BJ (cell line): ENCODE results near the gene PRKCA. TPM values are rescaled to one million over a fixed set of nuclear protein-coding genes. Genes with fewer than 3 reads are reported as not detected.

Experiments used
- CTCF ChIA-PET: fragments of 350-600 bp; formaldehyde crosslinking; extraction: SDS; loops from one replicate; lab custom pipeline; 2021; ENCODE audit warnings: antibody characterized with exemption, inconsistent platforms; lab: Yijun Ruan, JAX
- POLR2A ChIA-PET: fragments of 300-600 bp; sonication (Branson Sonifier 250); formaldehyde crosslinking; extraction: SDS; loops from one replicate; lab custom pipeline; 2021; ENCODE audit warnings: antibody characterized with exemption; lab: Charles Lee
- DNase-seq: peaks from one replicate; pipeline ENCODE4 v3.0.0-alpha.2; 2011; ENCODE audit warnings: low read depth
- H3K27me3 ChIP-seq: 2 replicates; pipeline ENCODE4 v1.6.0; 2011; ENCODE audit warnings: low read length; ENCODE audit not compliant: control insufficient read depth, insufficient read depth
- H3K36me3 ChIP-seq: 2 replicates; pipeline ENCODE4 v1.5.1; 2011; ENCODE audit warnings: low read length; ENCODE audit not compliant: control insufficient read depth, insufficient read depth
- H3K4me3 ChIP-seq: 2 replicates; pipeline ENCODE4 v1.5.1; 2011; ENCODE audit warnings: low read depth, mild to moderate bottlenecking, control low read depth, low read length
- polyA plus RNA-seq: library from polyadenylated mRNA; depleted of rRNA; stranded (reverse); fragments of >200 nt; gene quantifications from 2 replicates; pipeline ENCODE4 v1.2.3, GENCODE V29; 2011
- TF ChIP-seq, protein P1 (sequence below): IDR thresholded peaks from 2 replicates; pipeline ENCODE4 v1.5.1; 2011; ENCODE audit warnings: low read depth, mild to moderate bottlenecking, control low read depth, inconsistent platforms, low read length, moderate library complexity; ENCODE audit not compliant: insufficient read depth

PRKCA gene
- polyA plus RNA-seq, 1 experiment = 38.7 TPM

DNA sequence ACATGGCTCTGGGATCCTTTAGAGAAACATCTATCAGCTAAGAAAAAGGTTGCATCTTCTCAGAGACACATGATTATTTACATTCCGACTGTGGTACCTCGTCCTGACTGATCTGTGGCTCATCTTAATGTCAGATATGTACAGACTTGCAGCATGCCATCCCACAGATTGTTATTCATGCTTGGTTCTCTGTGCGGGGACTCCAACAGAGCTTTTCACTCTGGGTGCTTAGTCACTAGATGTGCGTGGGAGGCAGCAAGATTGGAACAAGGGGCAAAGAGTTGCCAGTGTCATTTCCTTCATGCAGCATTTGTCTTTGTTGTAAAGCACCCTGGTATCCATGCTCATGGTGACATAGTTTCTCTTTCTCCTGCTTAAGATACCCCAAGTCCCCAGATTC lies 353.4 kb downstream of the PRKCA start:
- CTCF ChIA-PET = no interaction called here
- POLR2A ChIA-PET = no interaction called here

GRCh38 chr17:66661411-66662256 lies 359.2 kb downstream of the PRKCA start:
- H3K27me3 ChIP-seq = no peaks in the 10 kb centered on the region
- CTCF ChIA-PET = interaction anchor here (0.6 to 1.4 kb wide), 2 partner anchors 13 to 274 kb away, joined by 5 to 6 read pairs; no protein-coding TSS in a partner anchor
- POLR2A ChIA-PET = no interaction called here
- TF ChIP-seq, protein P1, sequence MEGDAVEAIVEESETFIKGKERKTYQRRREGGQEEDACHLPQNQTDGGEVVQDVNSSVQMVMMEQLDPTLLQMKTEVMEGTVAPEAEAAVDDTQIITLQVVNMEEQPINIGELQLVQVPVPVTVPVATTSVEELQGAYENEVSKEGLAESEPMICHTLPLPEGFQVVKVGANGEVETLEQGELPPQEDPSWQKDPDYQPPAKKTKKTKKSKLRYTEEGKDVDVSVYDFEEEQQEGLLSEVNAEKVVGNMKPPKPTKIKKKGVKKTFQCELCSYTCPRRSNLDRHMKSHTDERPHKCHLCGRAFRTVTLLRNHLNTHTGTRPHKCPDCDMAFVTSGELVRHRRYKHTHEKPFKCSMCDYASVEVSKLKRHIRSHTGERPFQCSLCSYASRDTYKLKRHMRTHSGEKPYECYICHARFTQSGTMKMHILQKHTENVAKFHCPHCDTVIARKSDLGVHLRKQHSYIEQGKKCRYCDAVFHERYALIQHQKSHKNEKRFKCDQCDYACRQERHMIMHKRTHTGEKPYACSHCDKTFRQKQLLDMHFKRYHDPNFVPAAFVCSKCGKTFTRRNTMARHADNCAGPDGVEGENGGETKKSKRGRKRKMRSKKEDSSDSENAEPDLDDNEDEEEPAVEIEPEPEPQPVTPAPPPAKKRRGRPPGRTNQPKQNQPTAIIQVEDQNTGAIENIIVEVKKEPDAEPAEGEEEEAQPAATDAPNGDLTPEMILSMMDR = no peak
- no peak for DNase-seq
- no peak overlapping the region for H3K4me3 ChIP-seq
- peaks cover 1% of the 10 kb centered on the region; the same call in 1 of the 2 replicates for H3K36me3 ChIP-seq

More for the DNA sequence above, 353.4 kb downstream of the PRKCA start:
- peaks cover 5% of the 10 kb centered on the region; the same call in 1 of the 2 replicates for H3K36me3 ChIP-seq
- no peak for DNase-seq
- no peak overlapping the region for H3K4me3 ChIP-seq
- H3K27me3 ChIP-seq = no peaks in the 10 kb centered on the region
- TF ChIP-seq, protein P1 = no peak

DNA sequence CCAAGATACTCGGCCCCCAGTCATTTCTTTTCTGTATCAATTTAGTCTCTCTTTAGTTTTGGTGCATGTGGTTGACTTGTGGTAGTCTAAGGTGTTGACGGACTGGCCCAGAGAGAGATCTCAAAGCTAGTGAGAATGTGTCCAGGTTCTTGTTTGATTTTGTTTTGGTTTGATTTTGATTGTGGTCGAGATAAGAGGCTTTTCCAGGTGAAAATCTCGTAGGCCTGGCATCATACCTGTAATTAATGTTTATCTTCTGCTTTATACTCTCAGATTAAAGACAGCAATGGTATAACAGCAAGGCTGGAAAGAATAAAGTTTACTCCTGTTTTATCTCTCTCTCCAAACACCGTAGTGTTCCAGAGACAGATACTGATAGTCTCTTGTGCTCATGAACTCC lies 360.1 kb downstream of the PRKCA start:
- no peak for DNase-seq
- POLR2A ChIA-PET = no interaction called here
- CTCF ChIA-PET = interaction anchor here (1.4 kb wide), 1 partner anchor 12 kb away, joined by 6 read pairs; no protein-coding TSS in a partner anchor
- Histone ChIP-seq H3K36me3 (peaks cover 1% of the 10 kb centered on the region; the same call in 1 of the 2 replicates), H3K4me3 (no peak overlapping the region), H3K27me3 (no peaks in the 10 kb centered on the region)
- TF ChIP-seq, protein P1 = no peak

DNA sequence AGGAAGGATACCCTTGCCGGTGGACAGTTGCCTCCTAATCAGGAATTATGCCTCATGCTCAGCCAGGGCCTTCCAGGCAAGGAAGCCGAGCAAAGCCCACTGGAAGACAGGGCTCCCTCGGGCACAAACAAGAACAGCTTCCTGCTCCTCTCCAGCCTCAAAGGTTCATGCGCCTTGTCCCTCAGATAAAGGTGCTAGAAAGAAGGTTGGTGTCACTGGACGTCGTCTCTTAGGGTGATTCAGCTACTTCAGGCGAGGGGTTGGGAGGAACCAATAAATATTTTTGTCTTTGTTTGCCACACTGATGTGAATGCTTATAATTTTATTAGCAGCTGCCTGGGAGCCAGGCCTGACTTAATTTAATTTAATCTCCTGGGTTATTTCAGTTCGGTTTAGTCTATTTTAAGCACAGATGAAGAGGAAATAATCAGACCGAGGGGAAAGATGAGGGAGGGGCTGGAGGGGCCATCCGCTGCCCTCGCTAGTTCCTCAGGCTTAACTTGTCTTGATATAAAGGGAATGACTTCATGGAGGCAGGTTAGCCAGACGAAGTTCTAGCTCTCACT lies 360.7 kb downstream of the PRKCA start:
- TF ChIP-seq, protein P1 = no peak
- DNase-seq = no peak
- Histone ChIP-seq H3K36me3 (peaks cover 1% of the 10 kb centered on the region; the same call in 1 of the 2 replicates), H3K27me3 (no peaks in the 10 kb centered on the region), H3K4me3 (no peak overlapping the region)
- POLR2A ChIA-PET = no interaction called here
- CTCF ChIA-PET = interaction anchor here (1.4 kb wide), 1 partner anchor 11 kb away, joined by 6 read pairs; no protein-coding TSS in a partner anchor

DNA sequence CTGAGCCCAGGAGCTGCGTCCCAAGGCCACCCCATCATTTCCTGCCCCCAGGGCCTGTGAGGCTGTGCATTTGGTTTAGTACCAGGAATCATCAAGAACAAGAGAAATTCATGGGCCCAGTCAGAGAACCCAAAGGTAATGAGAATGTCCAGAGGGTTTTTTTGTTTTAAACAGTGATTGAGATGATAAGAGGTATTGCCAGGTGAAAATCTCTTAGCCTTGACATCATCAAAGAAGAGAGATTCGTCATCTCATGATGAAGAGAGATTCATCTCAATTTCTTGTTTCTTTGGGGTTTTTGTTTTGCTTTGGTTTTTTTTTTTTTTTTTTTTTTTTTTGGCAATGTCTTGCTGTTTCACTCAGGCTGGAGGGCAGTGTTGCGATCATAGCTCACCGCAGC lies 361.9 kb downstream of the PRKCA start:
- TF ChIP-seq, protein P1 = no peak
- no peak for DNase-seq
- H3K36me3 ChIP-seq = no peaks in the 10 kb centered on the region; the same call in 1 of the 2 replicates
- ChIA-PET CTCF (no interaction called here), POLR2A (no interaction called here)
- no peak overlapping the region for H3K4me3 ChIP-seq
- H3K27me3 ChIP-seq = no peaks in the 10 kb centered on the region
